Right lung (tissue), 5 donors: ENCODE data around the gene LTO1. TPM values are rescaled to one million over a fixed set of nuclear protein-coding genes. Genes with fewer than 3 reads are reported as not detected.
"Not testable (repeated sequence)": the region's sequence is repeated elsewhere in the genome, so short reads cannot be mapped to it uniquely, and the experiment has no call there.

Experiments used
- DNase-seq, 2 donors: peaks; one replicate each; pipeline ENCODE4 v3.0.0-alpha.2; 2013
- polyA plus RNA-seq, 5 donors: library from polyadenylated mRNA; unstranded; fragments of 120-200 nt; gene quantifications; one replicate each; pipeline versions ENCODE4 v1.2.1 to v1.2.3, GENCODE V29; 2013; ENCODE audit warnings: inconsistent platforms in 1 of 5, low replicate concordance in 1 of 5; ENCODE audit not compliant: insufficient read length in 5 of 5, insufficient read depth in 1 of 5

Gene LTO1
- polyA plus RNA-seq, 5 donors: 26.2 to 37.7 (median 27.0) TPM

- DNase-seq: no peak
These were observed 27.8 kb upstream of the LTO1 start for GRCh38 chr11:69702769-69703452.

DNA sequence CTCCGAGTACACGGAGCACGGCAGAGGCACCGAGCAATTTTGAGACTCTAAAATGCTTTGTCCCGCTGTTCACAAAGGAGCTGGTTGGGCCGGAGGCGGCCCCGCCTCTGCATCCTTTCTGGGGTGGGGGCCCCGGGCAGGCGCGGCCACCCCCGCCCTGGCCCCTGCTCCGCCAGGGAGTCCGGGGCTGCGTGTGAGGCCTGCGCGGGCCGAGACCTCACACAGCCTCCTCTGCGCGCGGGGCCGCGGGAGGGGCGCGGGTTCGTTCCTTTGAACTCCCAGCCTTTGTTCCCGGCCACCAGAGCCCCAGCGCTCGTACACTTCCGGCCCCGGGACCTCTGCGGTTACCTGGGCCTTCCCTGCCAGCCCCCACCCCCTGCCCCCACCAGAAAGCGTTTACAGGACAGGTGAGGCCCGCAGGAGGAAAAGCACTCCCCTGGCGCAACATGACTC lies 27.1 kb upstream of the LTO1 start:
- DNase-seq: no peak

DNA sequence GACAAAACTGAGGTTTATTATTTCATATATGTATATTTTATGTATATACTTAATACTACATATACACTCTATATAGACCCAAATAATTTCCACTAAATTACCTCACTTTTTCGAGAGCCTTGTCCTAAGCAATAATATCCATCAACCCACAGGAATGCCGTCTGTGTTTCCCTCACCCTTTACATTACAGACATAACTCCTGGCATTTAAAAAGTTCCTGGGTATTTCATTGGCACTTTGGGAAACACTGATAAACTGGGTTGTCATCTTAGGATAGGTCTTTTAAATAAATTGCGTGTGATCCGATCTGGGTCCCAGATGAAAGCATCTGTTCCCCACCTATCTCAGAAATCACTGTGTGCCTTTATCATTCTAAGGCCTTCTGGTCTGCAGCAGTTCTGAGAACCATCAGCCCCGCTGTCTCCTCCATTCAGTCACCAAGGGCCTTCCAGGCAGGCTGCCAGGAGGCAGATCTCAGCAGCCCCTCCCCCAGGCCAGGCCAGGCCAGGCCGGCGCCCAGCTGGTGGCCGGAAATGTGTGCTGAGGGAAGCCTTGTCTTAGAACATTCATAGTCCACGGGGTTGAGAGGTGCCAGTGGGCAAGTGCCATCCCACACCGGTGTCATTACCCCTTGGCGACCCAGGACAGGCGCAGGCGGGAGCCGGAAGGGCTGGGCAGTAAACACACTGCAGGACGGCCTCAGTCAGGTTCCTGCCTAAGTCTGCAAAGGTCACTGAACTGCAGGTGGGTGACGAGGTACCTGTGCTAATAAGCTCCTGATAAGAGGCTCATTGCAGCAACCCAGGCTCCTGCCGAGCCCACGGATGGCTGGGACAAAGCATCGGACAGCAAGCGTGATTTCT lies 25.4 kb upstream of the LTO1 start:
- DNase-seq: peak; percentile 88 to 89

- DNase-seq: no peak
These were observed 24.1 kb upstream of the LTO1 start for GRCh38 chr11:69699213-69699612.

- DNase-seq: no peak
These were observed 23.2 kb upstream of the LTO1 start for GRCh38 chr11:69698362-69698761.

- no peak for DNase-seq
These were observed 22.7 kb upstream of the LTO1 start for GRCh38 chr11:69697861-69698260.

GRCh38 chr11:69697469-69697843 lies 22.3 kb upstream of the LTO1 start:
- no peak for DNase-seq

- no peak for DNase-seq
These were observed 21.8 kb upstream of the LTO1 start for GRCh38 chr11:69696749-69697468.

GRCh38 chr11:69695995-69696394 lies 20.8 kb upstream of the LTO1 start:
- not testable (repeated sequence) for DNase-seq

DNA sequence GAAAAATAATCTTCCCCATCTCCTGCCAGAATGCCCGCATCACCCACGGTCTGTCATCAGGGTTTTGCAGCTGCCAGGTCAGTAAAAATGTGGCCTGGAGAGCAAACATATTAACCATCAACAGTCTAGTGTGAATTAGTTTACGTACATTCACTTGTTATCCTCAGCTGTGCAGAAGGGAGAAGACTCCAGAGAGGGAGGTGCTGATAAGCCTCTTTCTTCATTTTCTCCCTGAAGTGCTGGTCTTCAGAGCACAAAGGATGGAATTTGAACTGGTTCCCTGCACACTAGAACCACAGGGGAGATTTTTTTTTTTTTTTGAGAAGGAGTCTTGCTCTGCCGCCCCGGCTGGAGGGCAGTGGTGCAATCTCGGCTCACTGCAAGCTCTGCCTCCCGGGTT lies 20.4 kb upstream of the LTO1 start:
- DNase-seq: no peak

- DNase-seq: no peak
These were observed 19.6 kb upstream of the LTO1 start for GRCh38 chr11:69694781-69695180.

DNA sequence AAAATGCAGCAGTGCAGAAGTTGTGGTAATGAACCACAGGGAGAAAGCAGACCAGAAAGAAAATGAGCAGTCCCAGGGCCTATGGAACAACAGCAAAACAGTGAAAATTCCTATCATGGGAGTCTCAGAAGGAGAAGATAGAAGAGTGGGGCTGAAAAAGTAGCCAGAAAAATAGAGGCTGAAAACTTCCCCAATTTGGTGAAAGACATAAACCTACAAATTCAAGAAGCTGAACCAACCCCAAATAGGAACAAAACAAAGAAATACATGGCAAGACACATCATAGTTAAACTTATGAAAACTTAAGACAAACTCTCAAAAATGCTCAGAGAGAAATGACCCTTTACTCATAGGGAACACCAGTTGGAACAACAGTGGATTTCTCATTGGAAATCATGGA lies 17.3 kb upstream of the LTO1 start:
- no peak for DNase-seq

DNA sequence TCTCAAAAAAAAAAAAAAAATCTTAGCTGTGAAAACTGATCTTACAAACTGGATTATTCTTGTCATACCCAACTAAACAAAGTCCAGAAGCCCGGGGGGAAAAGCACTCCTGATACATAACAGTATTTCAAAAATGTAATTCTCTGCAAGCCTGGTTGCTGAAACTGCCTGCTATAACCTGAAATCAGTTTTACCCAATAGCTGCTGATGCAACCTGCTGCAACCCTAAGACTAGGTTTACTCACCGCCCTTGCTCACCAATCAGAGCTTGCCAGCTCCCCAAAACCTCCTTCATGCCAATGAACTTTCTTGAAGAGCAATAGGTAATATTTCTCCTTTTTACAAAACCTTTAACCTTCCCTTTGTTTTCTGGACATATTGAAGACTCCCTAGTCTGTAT lies 16.3 kb upstream of the LTO1 start:
- no peak for DNase-seq

DNA sequence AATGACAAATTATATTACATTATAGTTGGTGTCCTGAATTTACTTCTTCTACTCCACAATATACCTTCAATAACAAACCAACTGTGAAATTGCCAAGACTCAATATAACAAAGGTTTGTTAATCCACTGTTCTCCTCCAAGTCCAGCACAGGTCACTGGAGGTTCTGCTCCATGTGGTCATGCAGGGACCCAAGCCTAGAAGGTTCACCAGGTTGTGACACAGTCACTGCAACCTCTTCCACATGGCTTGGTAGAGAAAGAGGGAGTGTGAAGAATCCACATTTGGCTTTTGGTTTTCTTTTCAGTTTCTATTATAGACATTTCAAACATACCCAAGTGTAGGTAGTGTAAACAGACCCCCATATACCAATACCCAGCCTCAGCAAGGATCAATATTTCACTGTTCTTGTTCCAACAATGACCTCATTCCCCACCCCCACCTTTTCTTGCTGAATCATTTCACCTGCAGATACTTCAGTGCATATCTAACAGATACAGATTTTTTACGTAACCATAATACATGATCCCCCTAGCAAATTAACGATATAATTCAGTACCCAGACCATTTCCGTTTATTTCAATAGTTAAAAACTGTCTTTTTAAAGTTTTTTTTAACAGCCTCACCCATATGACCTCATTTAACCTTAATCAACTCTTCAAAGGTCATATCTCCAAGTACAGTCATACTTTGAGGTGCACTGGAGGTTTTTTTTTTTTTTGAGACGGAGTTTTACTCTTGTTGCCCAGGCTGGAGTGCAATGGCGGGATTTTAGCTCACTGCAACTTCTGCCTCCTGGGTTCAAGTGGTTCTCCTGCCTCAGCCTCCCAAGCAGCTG lies 14.5 kb upstream of the LTO1 start:
- no peak for DNase-seq

- not testable (repeated sequence) for DNase-seq
These were observed 13.0 kb upstream of the LTO1 start for GRCh38 chr11:69687969-69688771.

DNA sequence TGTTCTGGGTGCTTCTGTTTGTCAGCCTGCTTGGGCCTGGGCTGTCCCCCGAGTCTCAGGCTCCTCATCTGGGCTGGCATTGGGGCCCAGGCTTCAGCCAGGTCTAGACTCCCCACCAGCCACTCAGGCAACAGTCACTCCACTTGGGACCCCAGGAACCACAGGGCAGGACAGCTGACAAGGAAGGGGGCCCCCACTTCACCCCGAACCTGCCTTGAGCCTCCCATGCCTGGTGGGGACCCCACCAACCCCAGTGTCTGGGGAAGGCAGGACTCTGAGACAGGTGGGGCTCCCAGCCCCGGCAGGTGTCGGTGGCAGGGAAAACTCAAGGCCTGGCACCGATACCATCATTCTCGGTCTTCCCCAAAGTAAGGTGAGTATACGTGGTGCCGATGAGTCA lies 11.7 kb upstream of the LTO1 start:
- no peak for DNase-seq

DNA sequence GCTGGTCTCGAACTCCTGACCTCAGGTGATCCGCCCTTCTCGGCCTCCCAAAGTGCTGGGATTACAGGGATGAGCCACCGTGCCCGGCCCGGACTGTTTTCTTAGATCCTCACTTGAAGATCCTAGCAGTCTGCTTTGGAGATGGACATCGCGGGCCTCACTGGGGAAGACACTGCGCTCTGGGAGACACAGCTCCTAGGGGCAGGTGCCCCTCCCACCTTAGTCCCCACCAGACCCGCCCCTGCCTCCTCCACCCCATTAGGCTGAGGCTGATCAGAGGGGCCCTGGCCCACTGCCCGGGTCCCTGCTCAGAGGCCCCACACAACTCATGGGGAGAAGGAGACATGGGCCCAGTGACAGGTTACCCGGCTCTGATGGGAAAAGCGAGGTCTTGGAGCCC lies 11.3 kb upstream of the LTO1 start:
- no peak for DNase-seq

DNA sequence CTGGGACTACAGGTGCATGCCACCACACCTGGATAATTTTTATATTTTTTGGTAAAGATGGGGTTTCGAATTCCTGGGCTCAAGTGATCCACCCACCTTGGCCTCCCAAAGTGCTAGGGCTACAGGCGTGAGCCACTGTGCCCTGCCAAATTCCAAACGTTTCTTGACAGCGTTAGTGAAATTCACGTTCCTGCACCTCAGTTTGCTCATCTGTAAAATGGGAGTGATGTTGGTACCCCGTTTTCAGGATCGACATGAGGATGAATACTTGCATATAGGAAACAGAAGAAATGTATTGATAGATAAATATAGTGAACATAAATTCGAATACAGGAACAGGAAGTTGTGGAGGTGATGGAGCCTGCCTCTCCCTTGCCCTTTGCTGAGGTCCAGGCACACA lies 10.2 kb upstream of the LTO1 start:
- DNase-seq: no peak

DNA sequence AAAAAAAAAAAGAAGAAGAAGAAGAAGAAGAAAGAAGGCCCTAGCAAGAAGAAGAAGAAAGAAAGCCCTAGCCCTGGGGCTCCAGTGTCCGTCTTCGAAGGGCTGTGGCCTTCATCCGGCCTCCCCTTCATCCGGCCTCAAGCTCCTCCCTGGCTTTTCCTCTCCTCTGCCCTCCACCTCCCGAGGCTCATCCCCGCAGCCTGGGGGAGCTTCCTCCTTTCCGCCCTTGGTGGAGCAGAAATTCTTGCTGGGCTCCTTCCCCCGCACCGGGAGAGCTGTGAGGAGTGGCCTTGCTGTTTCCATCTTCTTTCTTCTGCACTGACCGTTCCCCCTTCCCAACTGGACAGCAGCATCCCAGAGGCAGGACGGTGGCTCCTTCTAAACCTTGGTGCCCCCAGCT lies 9.5 kb upstream of the LTO1 start:
- no peak for DNase-seq

- no peak for DNase-seq
These were observed 8.7 kb upstream of the LTO1 start for GRCh38 chr11:69683764-69684333.
